Parathyroid adenoma (tissue), 2 donors: ENCODE data around the gene BCL7B.

Experiments
- H2AFZ ChIP-seq: fragments of 300-600 bp; sonication (generic); one replicate; pipeline ENCODE4 v1.7.0; 2017; ENCODE audit warnings: antibody characterized with exemption, mild to moderate bottlenecking
- H3K27ac ChIP-seq: fragments of 300-600 bp; sonication (generic); one replicate; pipeline ENCODE4 v1.7.0; 2017
- H3K27me3 ChIP-seq: fragments of 300-600 bp; sonication (generic); one replicate; pipeline ENCODE4 v1.7.0; 2017; ENCODE audit warnings: low read length; ENCODE audit not compliant: control insufficient read depth, insufficient read depth
- H3K36me3 ChIP-seq: fragments of 300-600 bp; sonication (generic); one replicate; pipeline ENCODE4 v1.7.0; 2017; ENCODE audit warnings: low read length; ENCODE audit not compliant: control insufficient read depth, insufficient read depth
- H3K4me1 ChIP-seq: fragments of 300-600 bp; sonication (generic); one replicate; pipeline ENCODE4 v1.7.0; 2017; ENCODE audit warnings: control low read depth
- H3K4me2 ChIP-seq: fragments of 300-600 bp; sonication (generic); one replicate; pipeline ENCODE4 v1.7.0; 2017; ENCODE audit warnings: low read length
- H3K4me3 ChIP-seq: fragments of 300-600 bp; sonication (generic); one replicate; pipeline ENCODE4 v1.7.0; 2017; ENCODE audit warnings: low read depth, low read length
- H3K79me2 ChIP-seq: fragments of 300-600 bp; sonication (generic); one replicate; pipeline ENCODE4 v1.7.0; 2017; ENCODE audit warnings: control low read depth
- H3K9ac ChIP-seq: fragments of 300-600 bp; sonication (generic); one replicate; pipeline ENCODE4 v1.7.0; 2017; ENCODE audit warnings: mild to moderate bottlenecking
- H3K9me3 ChIP-seq: fragments of 300-600 bp; sonication (generic); one replicate; pipeline ENCODE4 v1.7.0; 2017; ENCODE audit warnings: low read length; ENCODE audit not compliant: control insufficient read depth
- TF ChIP-seq, protein P1 (sequence below): fragments of 300-600 bp; sonication (generic); IDR thresholded peaks from one replicate; pipeline ENCODE4 v1.7.0; 2017; ENCODE audit warnings: antibody characterized with exemption, mild to moderate bottlenecking
- donor health status: primary hyperparathyroidism.

Gene BCL7B

DNA sequence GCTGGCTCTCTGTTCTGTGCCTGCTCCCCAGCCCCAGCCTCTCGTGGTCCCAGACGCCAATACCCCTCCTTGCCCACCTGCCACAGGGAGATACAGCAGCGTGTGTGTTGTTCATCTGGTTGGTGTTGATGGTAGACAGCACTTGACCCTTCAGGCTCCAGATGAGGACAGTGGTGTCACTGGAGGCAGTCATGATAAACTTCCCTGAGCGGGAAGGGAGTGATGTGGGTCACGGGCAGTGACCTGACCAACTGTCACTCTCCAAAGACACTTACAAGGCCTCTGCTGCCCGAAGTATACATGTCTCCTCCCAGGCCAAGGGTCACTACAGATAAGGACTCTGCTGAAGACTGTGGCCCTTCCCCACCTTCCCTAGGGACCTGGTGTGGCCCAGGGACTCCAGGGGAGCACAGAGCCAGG is 15.3 kb upstream of the BCL7B start:
- Histone ChIP-seq H3K27ac (no peak overlapping the region), H3K9ac (no peak overlapping the region), H2AFZ (no peak overlapping the region), H3K4me2 (no peak overlapping the region), H3K79me2 (peaks cover 5% of the 10 kb centered on the region), H3K27me3 (no peaks in the 10 kb centered on the region), H3K4me1 (no peaks in the 10 kb centered on the region), H3K36me3 (no peaks in the 10 kb centered on the region), H3K4me3 (no peak overlapping the region), H3K9me3 (no peaks in the 10 kb centered on the region)
- TF ChIP-seq, protein P1, sequence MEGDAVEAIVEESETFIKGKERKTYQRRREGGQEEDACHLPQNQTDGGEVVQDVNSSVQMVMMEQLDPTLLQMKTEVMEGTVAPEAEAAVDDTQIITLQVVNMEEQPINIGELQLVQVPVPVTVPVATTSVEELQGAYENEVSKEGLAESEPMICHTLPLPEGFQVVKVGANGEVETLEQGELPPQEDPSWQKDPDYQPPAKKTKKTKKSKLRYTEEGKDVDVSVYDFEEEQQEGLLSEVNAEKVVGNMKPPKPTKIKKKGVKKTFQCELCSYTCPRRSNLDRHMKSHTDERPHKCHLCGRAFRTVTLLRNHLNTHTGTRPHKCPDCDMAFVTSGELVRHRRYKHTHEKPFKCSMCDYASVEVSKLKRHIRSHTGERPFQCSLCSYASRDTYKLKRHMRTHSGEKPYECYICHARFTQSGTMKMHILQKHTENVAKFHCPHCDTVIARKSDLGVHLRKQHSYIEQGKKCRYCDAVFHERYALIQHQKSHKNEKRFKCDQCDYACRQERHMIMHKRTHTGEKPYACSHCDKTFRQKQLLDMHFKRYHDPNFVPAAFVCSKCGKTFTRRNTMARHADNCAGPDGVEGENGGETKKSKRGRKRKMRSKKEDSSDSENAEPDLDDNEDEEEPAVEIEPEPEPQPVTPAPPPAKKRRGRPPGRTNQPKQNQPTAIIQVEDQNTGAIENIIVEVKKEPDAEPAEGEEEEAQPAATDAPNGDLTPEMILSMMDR, result no peak

- H3K36me3 ChIP-seq, result no peaks in the 10 kb centered on the region
- no peaks in the 10 kb centered on the region for H3K9me3 ChIP-seq
- H3K4me3 ChIP-seq, result no peak overlapping the region
- no peaks in the 10 kb centered on the region for H3K4me1 ChIP-seq
- H3K4me2 ChIP-seq, result no peak overlapping the region
- H3K9ac ChIP-seq, result no peak overlapping the region
- no peaks in the 10 kb centered on the region for H3K27me3 ChIP-seq
- H3K27ac ChIP-seq, result no peak overlapping the region
- no peaks in the 10 kb centered on the region for H3K79me2 ChIP-seq
- no peak overlapping the region for H2AFZ ChIP-seq
- TF ChIP-seq, protein P1, result no peak
Measured at GRCh38 chr7:73570977-73571376, 13.5 kb upstream of the BCL7B start.

- H3K27me3 ChIP-seq, result no peaks in the 10 kb centered on the region
- TF ChIP-seq, protein P1, result no peak
- no peaks in the 10 kb centered on the region for H3K36me3 ChIP-seq
Measured at GRCh38 chr7:73570521-73570920, 13.0 kb upstream of the BCL7B start.

DNA sequence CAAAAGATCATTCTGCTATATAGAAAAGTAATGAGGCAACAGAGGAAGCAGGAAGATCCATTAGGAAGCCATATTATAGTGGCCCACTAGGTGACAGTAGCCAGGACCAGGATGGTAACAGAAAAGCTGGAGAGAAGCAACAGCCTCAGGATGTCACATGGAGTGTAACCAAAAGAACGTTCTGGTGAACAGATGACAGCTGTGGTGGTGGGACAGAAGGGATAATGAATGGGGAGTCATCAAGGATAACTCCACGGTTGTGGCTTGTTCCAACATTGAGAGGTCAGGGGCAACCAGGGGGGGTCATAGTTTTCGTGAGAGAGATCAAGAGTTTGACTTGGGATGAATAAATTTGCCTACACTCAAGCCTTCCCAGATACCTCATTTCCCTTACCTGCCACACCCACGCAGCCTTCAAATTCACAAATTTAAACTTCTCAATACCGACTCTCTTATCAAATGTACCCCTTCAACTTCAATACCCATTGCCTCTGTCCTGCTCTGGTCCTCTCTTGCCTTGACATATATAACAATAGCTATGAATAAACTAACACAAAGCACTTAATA is 11.6 kb upstream of the BCL7B start:
- no peak overlapping the region for H3K27ac ChIP-seq
- no peak overlapping the region for H2AFZ ChIP-seq
- no peaks in the 10 kb centered on the region for H3K4me1 ChIP-seq
- H3K9me3 ChIP-seq, result no peaks in the 10 kb centered on the region
- TF ChIP-seq, protein P1, result no peak
- H3K27me3 ChIP-seq, result no peaks in the 10 kb centered on the region
- no peak overlapping the region for H3K4me3 ChIP-seq
- no peak overlapping the region for H3K4me2 ChIP-seq
- H3K79me2 ChIP-seq, result no peaks in the 10 kb centered on the region
- H3K9ac ChIP-seq, result no peak overlapping the region
- H3K36me3 ChIP-seq, result no peaks in the 10 kb centered on the region

More at GRCh38 chr7:73570521-73570920, 13.0 kb upstream of the BCL7B start:
- H3K9ac ChIP-seq, result no peak overlapping the region
- H2AFZ ChIP-seq, result no peak overlapping the region
- H3K27ac ChIP-seq, result no peak overlapping the region
- no peak overlapping the region for H3K4me2 ChIP-seq
- H3K79me2 ChIP-seq, result no peaks in the 10 kb centered on the region
- H3K4me1 ChIP-seq, result no peaks in the 10 kb centered on the region
- H3K9me3 ChIP-seq, result no peaks in the 10 kb centered on the region
- no peak overlapping the region for H3K4me3 ChIP-seq
